NB4 (cell line): ENCODE data around the gene CXCR4.

Source experiments
- MYC ChIP-seq: IDR thresholded peaks from 2 replicates; pipeline ENCODE4 v1.6.1; 2011; ENCODE audit warnings: low read depth, low read length
- TF ChIP-seq, protein P1 (sequence below): IDR thresholded peaks from one replicate; pipeline ENCODE4 v1.5.1; 2012; ENCODE audit warnings: low read depth, low read length

- TF ChIP-seq, protein P1, sequence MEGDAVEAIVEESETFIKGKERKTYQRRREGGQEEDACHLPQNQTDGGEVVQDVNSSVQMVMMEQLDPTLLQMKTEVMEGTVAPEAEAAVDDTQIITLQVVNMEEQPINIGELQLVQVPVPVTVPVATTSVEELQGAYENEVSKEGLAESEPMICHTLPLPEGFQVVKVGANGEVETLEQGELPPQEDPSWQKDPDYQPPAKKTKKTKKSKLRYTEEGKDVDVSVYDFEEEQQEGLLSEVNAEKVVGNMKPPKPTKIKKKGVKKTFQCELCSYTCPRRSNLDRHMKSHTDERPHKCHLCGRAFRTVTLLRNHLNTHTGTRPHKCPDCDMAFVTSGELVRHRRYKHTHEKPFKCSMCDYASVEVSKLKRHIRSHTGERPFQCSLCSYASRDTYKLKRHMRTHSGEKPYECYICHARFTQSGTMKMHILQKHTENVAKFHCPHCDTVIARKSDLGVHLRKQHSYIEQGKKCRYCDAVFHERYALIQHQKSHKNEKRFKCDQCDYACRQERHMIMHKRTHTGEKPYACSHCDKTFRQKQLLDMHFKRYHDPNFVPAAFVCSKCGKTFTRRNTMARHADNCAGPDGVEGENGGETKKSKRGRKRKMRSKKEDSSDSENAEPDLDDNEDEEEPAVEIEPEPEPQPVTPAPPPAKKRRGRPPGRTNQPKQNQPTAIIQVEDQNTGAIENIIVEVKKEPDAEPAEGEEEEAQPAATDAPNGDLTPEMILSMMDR = no peak
- no peak for TF ChIP-seq MYC
These were observed 42.5 kb downstream of the CXCR4 start for GRCh38 chr2:136075476-136075875.
